Fibroblast of the aortic adventitia (primary cell): ENCODE data around the gene DENND1A. TPM values are rescaled to one million over a fixed set of nuclear protein-coding genes. Genes with fewer than 3 reads are reported as not detected.
"Not testable (repeated sequence)": the region's sequence is repeated elsewhere in the genome, so short reads cannot be mapped to it uniquely, and the experiment has no call there.

Experiments
- DNase-seq: peaks from one replicate; pipeline ENCODE4 v3.0.0-alpha.2; 2010; ENCODE audit warnings: low read depth
- H3K4me3 ChIP-seq: 2 replicates; pipeline ENCODE4 v1.5.1; 2011; ENCODE audit warnings: low read depth, mild to moderate bottlenecking, control low read depth, low read length, moderate library complexity
- total RNA-seq: library from RNA; depleted of rRNA; stranded (reverse); fragments of >200 nt; gene quantifications from 2 replicates; pipeline ENCODE4 v1.2.3, GENCODE V29; 2012; ENCODE audit warnings: low replicate concordance
- TF ChIP-seq, protein P1 (sequence below): IDR thresholded peaks from 2 replicates; pipeline ENCODE4 v1.5.1; 2011; ENCODE audit warnings: mild to moderate bottlenecking, low read length, control low read depth, inconsistent platforms; ENCODE audit not compliant: insufficient read depth

The DENND1A gene
- total RNA-seq, 1 donor = 27.7 TPM

DNA sequence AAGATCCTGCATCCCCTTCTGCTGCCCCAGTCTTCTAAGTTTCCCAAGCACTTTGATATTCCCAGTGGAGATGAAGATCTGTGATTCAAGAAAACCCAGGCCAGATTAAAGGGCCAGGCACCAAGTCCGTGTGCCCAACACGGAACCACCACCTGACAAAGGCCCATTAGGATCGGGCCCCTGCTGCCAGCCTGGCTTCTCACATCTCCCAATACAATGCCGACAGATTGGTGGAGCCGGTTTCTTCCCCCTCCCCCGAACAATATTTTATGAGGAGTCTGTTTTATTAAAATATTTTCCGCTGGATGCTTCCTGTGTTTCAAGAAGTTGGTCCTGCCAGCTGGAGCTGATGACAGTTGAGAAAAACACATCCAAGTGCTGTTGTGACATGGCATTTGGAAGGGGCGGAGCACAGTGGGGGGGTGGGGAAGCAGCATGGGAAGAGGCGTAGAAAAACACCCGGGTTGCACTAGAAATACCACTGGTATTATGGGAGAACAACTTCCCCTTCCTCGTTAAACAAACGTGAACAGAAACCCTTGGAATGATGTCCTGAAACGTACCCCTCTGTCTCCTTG is 528.9 kb downstream of the DENND1A start:
- TF ChIP-seq, protein P1, sequence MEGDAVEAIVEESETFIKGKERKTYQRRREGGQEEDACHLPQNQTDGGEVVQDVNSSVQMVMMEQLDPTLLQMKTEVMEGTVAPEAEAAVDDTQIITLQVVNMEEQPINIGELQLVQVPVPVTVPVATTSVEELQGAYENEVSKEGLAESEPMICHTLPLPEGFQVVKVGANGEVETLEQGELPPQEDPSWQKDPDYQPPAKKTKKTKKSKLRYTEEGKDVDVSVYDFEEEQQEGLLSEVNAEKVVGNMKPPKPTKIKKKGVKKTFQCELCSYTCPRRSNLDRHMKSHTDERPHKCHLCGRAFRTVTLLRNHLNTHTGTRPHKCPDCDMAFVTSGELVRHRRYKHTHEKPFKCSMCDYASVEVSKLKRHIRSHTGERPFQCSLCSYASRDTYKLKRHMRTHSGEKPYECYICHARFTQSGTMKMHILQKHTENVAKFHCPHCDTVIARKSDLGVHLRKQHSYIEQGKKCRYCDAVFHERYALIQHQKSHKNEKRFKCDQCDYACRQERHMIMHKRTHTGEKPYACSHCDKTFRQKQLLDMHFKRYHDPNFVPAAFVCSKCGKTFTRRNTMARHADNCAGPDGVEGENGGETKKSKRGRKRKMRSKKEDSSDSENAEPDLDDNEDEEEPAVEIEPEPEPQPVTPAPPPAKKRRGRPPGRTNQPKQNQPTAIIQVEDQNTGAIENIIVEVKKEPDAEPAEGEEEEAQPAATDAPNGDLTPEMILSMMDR = no peak
- DNase-seq = no peak
- H3K4me3 ChIP-seq = no peak overlapping the region

DNA sequence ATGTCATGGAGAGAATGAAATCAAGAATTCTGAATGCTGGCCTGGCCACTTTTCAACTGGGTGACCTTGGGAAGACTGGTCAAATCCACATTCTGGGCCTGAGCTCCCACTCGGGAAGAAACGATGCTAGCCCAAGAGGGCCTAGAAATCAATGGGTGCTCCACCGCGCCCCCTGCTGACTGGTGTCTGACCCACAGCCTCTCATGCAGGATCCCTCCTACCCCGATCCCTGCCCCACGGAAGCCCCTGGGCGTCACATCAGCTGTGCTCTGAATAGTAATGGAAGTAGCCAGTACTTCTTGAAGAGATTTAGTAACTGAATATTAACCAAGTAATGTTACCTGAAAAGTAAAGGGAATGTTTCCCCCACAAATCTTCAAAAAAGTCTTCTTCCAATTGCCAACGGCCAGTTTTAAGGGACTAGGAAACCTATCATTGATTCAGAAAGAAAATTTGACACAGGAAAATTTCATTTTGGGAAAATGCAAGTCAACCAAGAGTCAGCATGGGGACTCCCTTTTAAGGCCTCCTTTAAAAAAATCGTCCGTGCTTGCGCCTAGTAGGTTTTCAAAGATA is 530.0 kb downstream of the DENND1A start:
- TF ChIP-seq, protein P1 = peak; percentile 49
- DNase-seq = no peak
- no peak overlapping the region for H3K4me3 ChIP-seq

DNA sequence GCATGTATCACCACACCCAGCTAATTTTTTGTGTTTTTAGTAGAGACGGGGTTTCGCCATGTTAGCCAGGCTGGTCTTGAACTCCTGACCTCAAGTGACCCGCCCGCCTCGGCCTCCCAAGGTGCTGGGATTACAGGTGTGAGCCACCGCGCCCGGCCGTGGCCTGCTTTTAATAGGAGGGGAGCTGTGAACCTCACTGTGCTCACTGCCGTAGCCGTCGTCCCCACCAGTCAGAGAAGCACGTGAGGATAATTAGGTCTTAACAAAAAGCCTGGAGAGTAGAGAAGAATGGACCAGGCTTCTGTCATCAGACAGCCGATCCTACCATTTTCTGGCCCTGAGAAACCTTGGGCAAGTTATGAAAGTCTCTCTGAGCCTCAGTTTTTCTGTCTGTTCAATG is 531.0 kb downstream of the DENND1A start:
- not testable (repeated sequence) for DNase-seq, H3K4me3 ChIP-seq

DNA sequence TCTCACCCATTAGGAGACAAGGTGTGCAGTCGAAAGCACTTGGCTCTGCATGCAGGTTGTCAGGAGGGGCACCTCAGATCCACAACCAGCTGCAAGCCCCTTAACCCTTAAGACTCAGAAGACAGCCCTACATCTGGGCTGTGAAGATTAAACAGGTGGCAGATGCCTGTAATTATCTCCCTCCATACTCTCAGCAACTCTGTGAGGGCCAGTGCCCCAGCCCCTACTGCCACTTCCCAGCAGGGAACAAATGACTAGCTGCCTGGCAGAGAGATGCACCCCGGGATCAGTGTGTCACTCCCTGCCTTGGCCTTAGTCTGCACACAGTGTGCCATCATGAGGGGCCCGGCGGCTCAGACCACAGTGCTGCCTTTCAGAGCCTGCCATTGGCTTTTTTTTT is 532.0 kb downstream of the DENND1A start:
- DNase-seq = no peak
- no peak overlapping the region for H3K4me3 ChIP-seq
- TF ChIP-seq, protein P1 = no peak

DNA sequence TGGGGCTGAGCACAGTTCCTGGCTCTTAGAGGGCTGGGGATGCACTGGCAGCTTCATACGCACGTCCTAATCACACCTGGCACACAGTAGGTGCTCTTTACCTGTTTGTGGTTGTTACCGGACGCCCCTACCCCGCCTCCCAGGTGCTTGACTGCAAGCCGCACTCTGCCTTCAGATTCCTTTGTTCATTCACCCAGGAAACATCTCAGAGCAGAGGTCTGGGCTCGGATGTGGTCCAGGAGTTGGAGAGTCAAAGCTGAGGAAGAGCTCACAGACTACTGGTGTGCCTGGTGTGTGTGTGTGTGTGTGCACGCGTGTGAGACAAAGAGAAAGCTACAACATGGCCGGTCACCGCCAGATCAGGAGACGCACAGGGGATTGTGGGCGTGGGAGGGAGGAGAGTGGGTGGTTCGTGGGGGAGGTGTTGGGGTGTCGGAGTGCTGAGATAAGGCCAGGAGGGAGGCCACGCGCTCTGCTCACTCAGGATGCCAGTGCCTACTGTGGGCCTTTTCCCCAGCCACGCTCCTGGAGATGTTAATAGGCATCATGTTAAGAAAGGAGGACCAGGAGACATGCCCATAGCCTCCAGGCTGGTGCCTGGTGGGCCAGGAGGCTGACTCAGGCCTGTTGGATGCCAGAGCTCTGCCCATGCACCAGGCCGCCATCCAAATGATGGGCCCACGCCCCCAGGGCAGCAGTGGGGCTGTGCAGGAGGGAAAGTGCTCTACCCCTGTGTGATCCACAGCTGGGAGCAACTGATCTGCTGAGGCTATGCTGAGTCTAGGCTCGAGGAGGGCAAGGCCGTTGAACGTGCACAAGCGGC is 534.0 kb downstream of the DENND1A start:
- no peak overlapping the region for H3K4me3 ChIP-seq
- DNase-seq = no peak
- TF ChIP-seq, protein P1 = no peak

DNA sequence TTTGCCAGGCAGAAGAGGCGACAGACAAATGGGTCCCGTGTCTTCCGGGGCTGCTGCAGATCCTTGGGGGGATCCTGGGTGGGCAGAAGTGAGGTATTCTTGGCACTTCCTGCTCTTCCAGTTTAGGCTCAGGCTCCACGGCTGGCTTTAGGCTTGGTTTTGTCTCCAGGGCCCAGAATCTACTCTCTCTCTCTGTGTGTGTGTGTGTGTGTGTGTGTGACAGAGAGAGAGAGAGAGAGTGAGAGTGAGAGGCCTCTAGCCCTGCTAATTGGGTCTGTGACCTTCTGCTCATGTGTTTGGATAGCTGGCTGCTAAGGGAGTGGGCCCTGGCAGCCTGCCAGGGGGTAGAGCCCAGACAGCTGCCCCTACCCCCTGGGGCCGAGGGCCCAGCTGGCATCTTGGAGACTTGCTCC is 534.6 kb downstream of the DENND1A start:
- no peak for DNase-seq
- TF ChIP-seq, protein P1 = no peak
- no peak overlapping the region for H3K4me3 ChIP-seq
